Thoracic aorta (tissue), 2 donors: ENCODE data around the gene COPG1. TPM values are rescaled to one million over a fixed set of nuclear protein-coding genes. Genes with fewer than 3 reads are reported as not detected.

ENCODE experiments used
- ATAC-seq: fragments of 150-250 bp; one replicate; pipeline ENCODE4 v1.8.0; 2017; ENCODE audit warnings: low read depth; ENCODE audit not compliant: insufficient number of reproducible peaks, low FRiP score
- DNase-seq: peaks from one replicate; pipeline ENCODE4 v3.0.0-alpha.2; 2020; ENCODE audit warnings: low spot score
- H3K27ac ChIP-seq, 2 donors: fragments of 200-600 bp; sonication (generic); 1 replicate in 1 of 2; 2 replicates in 1 of 2; pipeline ENCODE4 v1.5.1; 2016; ENCODE audit warnings: mild to moderate bottlenecking in 2 of 2, moderate library complexity in 2 of 2
- H3K27me3 ChIP-seq: fragments of 200-600 bp; sonication (generic); replicated peaks from 2 replicates; pipeline ENCODE4 v1.6.0; 2016; ENCODE audit warnings: mild to moderate bottlenecking; ENCODE audit not compliant: insufficient read depth
- H3K36me3 ChIP-seq: fragments of 200-600 bp; sonication (generic); one replicate; pipeline ENCODE4 v1.5.1; 2016
- H3K4me1 ChIP-seq, 2 donors: fragments of 200-600 bp; sonication (generic); 1 replicate in 1 of 2; 2 replicates in 1 of 2; pipeline versions ENCODE4 v1.5.1 to v1.6.0; 2016; ENCODE audit warnings: low read depth in 2 of 2, mild to moderate bottlenecking in 1 of 2; ENCODE audit not compliant: control insufficient read depth in 1 of 2
- H3K4me3 ChIP-seq: fragments of 200-600 bp; sonication (generic); 2 replicates; pipeline ENCODE4 v1.5.1; 2016; ENCODE audit warnings: mild to moderate bottlenecking
- H3K9me3 ChIP-seq: fragments of 200-600 bp; sonication (generic); 2 replicates; pipeline ENCODE4 v1.5.1; 2016
- total RNA-seq, 2 donors: library from RNA; depleted of rRNA; stranded (reverse); fragments of >200 nt; gene quantifications; one replicate each; pipeline versions ENCODE4 v1.1.0 to v1.2.3, GENCODE V29; 2016
- TF ChIP-seq, protein P1 (sequence below): fragments of 200-600 bp; sonication (generic); IDR thresholded peaks from one replicate; pipeline ENCODE4 v1.5.1; 2019; ENCODE audit warnings: antibody characterized with exemption

Gene COPG1
- total RNA-seq, 2 donors from 2014 or later: 126 to 141 TPM

DNA sequence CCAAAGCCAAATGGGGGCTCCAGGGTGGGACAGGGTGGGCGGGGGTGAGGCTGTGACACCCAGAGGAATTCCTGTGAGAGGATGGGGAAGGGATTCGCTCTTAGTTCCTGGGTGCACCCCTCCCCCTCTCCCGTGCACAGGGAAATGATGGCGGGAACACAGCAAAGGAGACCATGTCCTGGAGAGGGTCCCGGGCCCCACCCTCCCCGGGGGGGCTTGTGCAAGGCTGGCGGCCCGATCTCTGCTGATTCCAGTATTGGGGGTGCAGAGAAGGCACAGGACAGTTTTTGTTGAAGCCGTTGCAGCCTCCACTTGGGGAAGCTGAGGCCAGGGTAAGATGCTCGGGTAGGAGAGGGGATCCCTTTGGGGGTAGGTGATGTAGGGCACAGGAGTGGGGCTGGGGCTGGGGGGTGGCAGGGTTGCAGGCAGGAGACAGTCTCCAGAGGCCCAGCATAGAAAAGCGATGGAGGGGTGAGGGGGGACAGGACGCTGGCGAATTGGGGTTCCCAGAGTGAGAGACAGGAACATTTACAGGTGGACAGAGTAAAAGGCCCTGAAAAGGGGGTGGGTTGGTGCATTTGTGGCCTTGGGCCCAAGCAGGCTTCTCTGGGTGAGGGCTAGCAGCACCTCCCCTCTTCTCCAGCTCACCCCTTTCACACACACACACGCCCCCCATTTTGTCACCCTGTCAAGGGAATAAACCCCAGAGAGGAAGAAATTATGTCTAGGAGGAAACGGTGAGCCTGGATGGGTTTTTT, 67.8 kb downstream of the COPG1 start:
- TF ChIP-seq, protein P1, sequence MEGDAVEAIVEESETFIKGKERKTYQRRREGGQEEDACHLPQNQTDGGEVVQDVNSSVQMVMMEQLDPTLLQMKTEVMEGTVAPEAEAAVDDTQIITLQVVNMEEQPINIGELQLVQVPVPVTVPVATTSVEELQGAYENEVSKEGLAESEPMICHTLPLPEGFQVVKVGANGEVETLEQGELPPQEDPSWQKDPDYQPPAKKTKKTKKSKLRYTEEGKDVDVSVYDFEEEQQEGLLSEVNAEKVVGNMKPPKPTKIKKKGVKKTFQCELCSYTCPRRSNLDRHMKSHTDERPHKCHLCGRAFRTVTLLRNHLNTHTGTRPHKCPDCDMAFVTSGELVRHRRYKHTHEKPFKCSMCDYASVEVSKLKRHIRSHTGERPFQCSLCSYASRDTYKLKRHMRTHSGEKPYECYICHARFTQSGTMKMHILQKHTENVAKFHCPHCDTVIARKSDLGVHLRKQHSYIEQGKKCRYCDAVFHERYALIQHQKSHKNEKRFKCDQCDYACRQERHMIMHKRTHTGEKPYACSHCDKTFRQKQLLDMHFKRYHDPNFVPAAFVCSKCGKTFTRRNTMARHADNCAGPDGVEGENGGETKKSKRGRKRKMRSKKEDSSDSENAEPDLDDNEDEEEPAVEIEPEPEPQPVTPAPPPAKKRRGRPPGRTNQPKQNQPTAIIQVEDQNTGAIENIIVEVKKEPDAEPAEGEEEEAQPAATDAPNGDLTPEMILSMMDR: no peak
- Histone ChIP-seq H3K36me3 (no peaks in the 10 kb centered on the region), H3K4me1 (peaks cover 15 to 25% of the 10 kb centered on the region in 2 donors), H3K27ac (peak overlapping the region; percentile 88 to 94), H3K27me3 (no peaks in the 10 kb centered on the region), H3K4me3 (peak overlapping the region; percentile 96), H3K9me3 (no peaks in the 10 kb centered on the region)
- ATAC-seq: no peak
- DNase-seq: no peak

DNA sequence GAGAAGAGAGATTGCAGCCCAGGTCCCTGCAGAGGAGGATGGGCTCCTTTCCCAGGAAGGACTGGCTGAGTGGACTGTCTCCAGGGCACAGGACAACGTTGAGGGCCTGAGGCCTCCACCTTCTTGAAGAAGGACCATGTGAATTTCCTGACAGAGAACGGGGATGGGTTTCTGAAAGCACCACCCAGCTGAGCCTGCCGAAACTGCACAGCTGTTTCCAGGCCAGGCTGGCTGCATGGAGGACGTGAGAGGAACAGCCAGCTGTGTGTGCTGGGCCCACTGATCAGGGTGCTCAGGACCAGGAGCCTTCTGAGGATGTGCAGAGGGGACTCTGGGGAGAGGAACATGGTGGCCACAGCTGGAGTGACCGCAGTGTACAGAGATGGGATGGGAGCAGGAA, 68.4 kb downstream of the COPG1 start:
- ATAC-seq (no peak), DNase-seq (no peak)

DNA sequence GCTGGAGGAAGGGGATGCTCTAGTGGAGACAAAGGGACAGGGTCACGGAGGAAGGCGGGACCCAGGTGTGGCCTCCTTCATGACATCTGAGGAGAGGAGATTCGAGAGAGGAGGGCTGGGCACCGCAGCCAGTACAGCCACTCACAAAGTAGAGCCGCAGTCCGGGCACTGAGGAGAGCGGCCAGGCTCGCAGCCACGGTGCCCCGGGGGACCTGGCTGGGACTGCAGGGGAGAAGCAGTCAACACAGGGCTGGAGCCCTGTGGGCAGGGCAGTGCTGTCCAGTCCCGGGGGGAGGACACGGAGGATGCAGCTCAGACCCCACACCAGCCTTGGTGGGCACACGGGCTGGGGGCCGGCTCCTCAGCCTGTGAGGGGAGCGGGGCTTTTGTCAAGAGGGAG, 69.5 kb downstream of the COPG1 start:
- Histone ChIP-seq H3K9me3 (no peaks in the 10 kb centered on the region), H3K27ac (no peak overlapping the region), H3K36me3 (no peaks in the 10 kb centered on the region), H3K4me3 (no peak overlapping the region), H3K4me1 (peaks cover 11 to 16% of the 10 kb centered on the region in 2 donors), H3K27me3 (no peaks in the 10 kb centered on the region)
- ATAC-seq (no peak), DNase-seq (no peak)
- TF ChIP-seq, protein P1: no peak

More for the DNA sequence above, 68.4 kb downstream of the COPG1 start:
- no peaks in the 10 kb centered on the region for H3K27me3 ChIP-seq
- H3K4me1 ChIP-seq: peaks cover 15 to 25% of the 10 kb centered on the region in 2 donors
- no peak overlapping the region for H3K27ac ChIP-seq
- TF ChIP-seq, protein P1: no peak
- H3K9me3 ChIP-seq: no peaks in the 10 kb centered on the region
- H3K36me3 ChIP-seq: no peaks in the 10 kb centered on the region
- H3K4me3 ChIP-seq: no peak overlapping the region

DNA sequence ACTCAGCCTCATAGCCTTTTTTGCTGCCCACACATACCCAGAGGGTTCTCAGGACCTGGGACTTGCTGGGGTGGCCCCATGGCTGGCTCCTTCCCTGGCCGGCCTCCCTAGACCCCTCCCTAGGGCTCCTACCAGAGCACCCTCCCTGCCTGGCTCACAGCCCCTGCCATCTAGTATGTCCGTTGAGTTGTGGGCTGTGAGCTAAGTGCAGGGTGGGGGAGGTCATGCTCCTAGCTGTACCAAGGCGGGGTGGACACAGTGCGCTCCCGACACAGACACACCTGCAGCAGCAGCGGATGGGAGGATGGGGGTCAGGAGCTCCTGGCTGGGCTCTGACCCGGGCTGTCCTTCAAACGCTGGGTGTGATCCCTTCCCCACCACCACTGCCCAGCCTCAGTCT, 70.9 kb downstream of the COPG1 start:
- Histone ChIP-seq H3K9me3 (no peaks in the 10 kb centered on the region), H3K36me3 (no peaks in the 10 kb centered on the region), H3K4me3 (no peak overlapping the region), H3K27me3 (no peaks in the 10 kb centered on the region), H3K27ac (no peak overlapping the region), H3K4me1 (peaks cover 4 to 9% of the 10 kb centered on the region in 2 donors)
- TF ChIP-seq, protein P1: no peak
- no peak for ATAC-seq
- DNase-seq: no peak

DNA sequence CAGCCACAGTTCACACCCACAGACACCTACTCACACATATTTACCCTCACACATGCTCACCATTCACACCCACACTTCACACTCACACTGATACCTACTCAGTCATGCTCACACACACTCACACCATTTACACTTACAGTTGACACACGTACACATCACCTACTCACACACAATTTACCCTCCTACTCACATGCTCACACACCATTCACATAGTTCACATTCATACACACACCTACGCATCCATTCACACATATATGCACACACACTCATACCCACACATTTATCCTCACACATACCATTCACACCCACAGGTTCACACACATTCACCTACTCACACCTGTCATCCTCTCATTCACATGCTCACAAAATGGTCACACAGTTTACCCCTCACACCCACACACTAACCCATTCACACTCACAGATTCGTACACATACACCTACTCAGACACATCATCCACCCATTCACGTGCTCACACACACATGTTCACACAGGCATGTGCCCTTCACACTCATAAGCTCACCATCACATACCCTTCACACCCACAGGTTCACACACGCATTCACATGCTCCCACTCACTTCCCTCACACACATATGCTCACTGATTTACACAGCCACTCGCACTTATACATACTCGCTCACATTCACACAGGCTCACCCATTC, 71.5 kb downstream of the COPG1 start:
- H3K27me3 ChIP-seq: no peaks in the 10 kb centered on the region
- ATAC-seq (no peak), DNase-seq (no peak)
- H3K27ac ChIP-seq: no peak overlapping the region
- H3K4me1 ChIP-seq: peaks cover 4 to 9% of the 10 kb centered on the region in 2 donors
- peaks cover 3% of the 10 kb centered on the region for H3K36me3 ChIP-seq
- TF ChIP-seq, protein P1: no peak
- no peaks in the 10 kb centered on the region for H3K9me3 ChIP-seq
- no peak overlapping the region for H3K4me3 ChIP-seq
